Embryonic facial prominence (tissue), 1 donor: Measurements from ENCODE around the gene COG1.

Source experiments
- DNase-seq: peaks from one replicate; pipeline ENCODE4 v3.0.0-alpha.2; 2016; ENCODE audit errors: extremely low spot score

COG1 gene

GRCh38 chr17:73168667-73169066 lies 24.2 kb upstream of the COG1 start:
- DNase-seq: no peak

GRCh38 chr17:73170324-73170723 lies 22.5 kb upstream of the COG1 start:
- DNase-seq: no peak

GRCh38 chr17:73172252-73172651 lies 20.6 kb upstream of the COG1 start:
- no peak for DNase-seq

- no peak for DNase-seq
Measured at GRCh38 chr17:73174126-73174525, 18.7 kb upstream of the COG1 start.

- no peak for DNase-seq
Measured at GRCh38 chr17:73175962-73176565, 16.8 kb upstream of the COG1 start.

- no peak for DNase-seq
Measured at GRCh38 chr17:73179387-73179786, 13.5 kb upstream of the COG1 start.

- no peak for DNase-seq
Measured at GRCh38 chr17:73179878-73180277, 13.0 kb upstream of the COG1 start.

GRCh38 chr17:73182616-73183310 lies 10.1 kb upstream of the COG1 start:
- DNase-seq: no peak

GRCh38 chr17:73184136-73184993 lies 8.5 kb upstream of the COG1 start:
- DNase-seq: no peak

GRCh38 chr17:73186283-73187050 lies 6.4 kb upstream of the COG1 start:
- no peak for DNase-seq

- no peak for DNase-seq
Measured at GRCh38 chr17:73187203-73187769, 5.6 kb upstream of the COG1 start.

GRCh38 chr17:73188011-73188410 lies 4.8 kb upstream of the COG1 start:
- DNase-seq: no peak

GRCh38 chr17:73189417-73190099 lies 3.3 kb upstream of the COG1 start:
- no peak for DNase-seq

GRCh38 chr17:73191443-73192205 lies 1.2 kb upstream of the COG1 start:
- peak; percentile 41 for DNase-seq

- peak; percentile 18 for DNase-seq
Measured at GRCh38 chr17:73192206-73192893, 505 bp upstream of the COG1 start.

GRCh38 chr17:73194514-73195222 lies 1.8 kb downstream of the COG1 start:
- DNase-seq: no peak

GRCh38 chr17:73196500-73196899 lies 3.6 kb downstream of the COG1 start:
- DNase-seq: no peak

GRCh38 chr17:73197161-73197560 lies 4.3 kb downstream of the COG1 start:
- DNase-seq: no peak
